Breast epithelium (tissue), 3 donors: ENCODE measurements around the gene ADIRF.

Experiments used
- CTCF ChIP-seq, 3 donors: fragments of 450-650 bp; IDR thresholded peaks; one replicate each; pipeline ENCODE4 v1.5.1; 2016 to 2017; ENCODE audit warnings: antibody characterized with exemption in 3 of 3, mild to moderate bottlenecking in 3 of 3, moderate library complexity in 3 of 3
- POLR2A ChIP-seq: fragments of 450-650 bp; IDR thresholded peaks from one replicate; pipeline ENCODE4 v1.6.1; 2016; ENCODE audit warnings: antibody characterized with exemption, mild to moderate bottlenecking, moderate library complexity
- POLR2AphosphoS5 ChIP-seq, 3 donors: sonication (generic); formaldehyde crosslinking; IDR thresholded peaks; one replicate each; pipeline ENCODE4 v1.6.1; 2017; ENCODE audit warnings: antibody characterized with exemption in 3 of 3

- TF ChIP-seq POLR2A, result no peak
- TF ChIP-seq CTCF (IDR thresholded peaks at IDR 0.05), result no peak
- no peak for TF ChIP-seq POLR2AphosphoS5 (IDR thresholded peaks at IDR 0.05)
Observed at GRCh38 chr10:86937502-86938154, 30.7 kb upstream of the ADIRF start.
